Neural cell (in vitro differentiated cells): ENCODE measurements around the gene KIF5C. TPM values are rescaled to one million over a fixed set of nuclear protein-coding genes. Genes with fewer than 3 reads are reported as not detected.
A peak's percentile ranks its signal among the peaks of the same experiment; 100 is the strongest.

Source experiments
- H2AFZ ChIP-seq: fragments of 200-600, 300-800 bp; sonication (generic), shearing (Covaris generic); 2 replicates; pipeline ENCODE4 v1.6.0; 2014; ENCODE audit warnings: low read depth, mild to moderate bottlenecking, antibody characterized with exemption, low read length, moderate library complexity
- H3F3A ChIP-seq: fragments of 200-600 bp; shearing (Covaris generic); 2 replicates; pipeline ENCODE4 v1.6.1; 2016; ENCODE audit warnings: mild to moderate bottlenecking, moderate library complexity, mixed read lengths, antibody characterized with exemption, low read length; ENCODE audit not compliant: insufficient read depth, poor library complexity, severe bottlenecking
- H3K27ac ChIP-seq: fragments of 200-600, 300-800 bp; sonication (generic), shearing (Covaris generic); 2 replicates; pipeline ENCODE4 v1.5.1; 2014; ENCODE audit warnings: mild to moderate bottlenecking, low read length, moderate library complexity
- H3K27me3 ChIP-seq: fragments of 300-800, 200-600 bp; sonication (generic), shearing (Covaris generic); 2 replicates; pipeline ENCODE4 v1.6.0; 2014; ENCODE audit warnings: mild to moderate bottlenecking, low read depth, low read length, moderate library complexity; ENCODE audit not compliant: insufficient read depth
- H3K36me3 ChIP-seq: fragments of 300-800, 200-600 bp; sonication (generic), shearing (Covaris generic); 2 replicates; pipeline ENCODE4 v1.5.1; 2014; ENCODE audit warnings: mild to moderate bottlenecking, antibody characterized with exemption, low read length, moderate library complexity; ENCODE audit not compliant: insufficient read depth
- H3K4me2 ChIP-seq: fragments of 300-800, 200-600 bp; sonication (generic), shearing (Covaris generic); 2 replicates; pipeline ENCODE4 v1.6.0; 2014; ENCODE audit warnings: mild to moderate bottlenecking, low read length
- H3K4me3 ChIP-seq: fragments of 300-800, 200-600 bp; sonication (generic), shearing (Covaris generic); 2 replicates; pipeline ENCODE4 v1.5.1; 2014; ENCODE audit warnings: mild to moderate bottlenecking, low read length, moderate library complexity
- H3K79me2 ChIP-seq: fragments of 200-600 bp; shearing (Covaris generic); replicated peaks from 2 replicates; pipeline ENCODE4 v1.6.0; 2014; ENCODE audit warnings: mild to moderate bottlenecking, low read length, moderate library complexity; ENCODE audit not compliant: insufficient read depth
- H3K9ac ChIP-seq: fragments of 300-800, 200-600 bp; sonication (generic), shearing (Covaris generic); 2 replicates; pipeline ENCODE4 v1.6.1; 2016; ENCODE audit warnings: mild to moderate bottlenecking, low read length, mixed read lengths
- H3K9me2 ChIP-seq: fragments of 200-600 bp; shearing (Covaris generic); 2 replicates; pipeline ENCODE4 v1.6.1; 2016; ENCODE audit warnings: mild to moderate bottlenecking, low read length, mixed read lengths; ENCODE audit not compliant: insufficient read depth
- H3K9me3 ChIP-seq: fragments of 200-600, 300-800 bp; sonication (generic), shearing (Covaris generic); 2 replicates; pipeline ENCODE4 v1.6.1; 2016; ENCODE audit warnings: mild to moderate bottlenecking, mixed run types, low read length, moderate library complexity, mixed read lengths
- H4K20me1 ChIP-seq: fragments of 200-600 bp; shearing (Covaris generic); 2 replicates; pipeline ENCODE4 v1.6.1; 2016; ENCODE audit warnings: mild to moderate bottlenecking, mixed run types; ENCODE audit not compliant: insufficient read depth
- CTCF ChIP-seq: fragments of 450-650 bp; IDR thresholded peaks from 2 replicates; pipeline ENCODE4 v1.5.1; 2014; ENCODE audit warnings: antibody characterized with exemption, mild to moderate bottlenecking, moderate library complexity; ENCODE audit not compliant: poor library complexity, severe bottlenecking
- EP300 ChIP-seq: fragments of 450-650 bp; conservative IDR thresholded peaks from 2 replicates; pipeline ENCODE4 v1.6.1; 2014; ENCODE audit warnings: antibody characterized with exemption, mild to moderate bottlenecking, moderate library complexity; ENCODE audit not compliant: poor library complexity, severe bottlenecking
- EZH2 ChIP-seq: fragments of 200-600, 300-800 bp; shearing (Covaris generic), sonication (generic); IDR thresholded peaks from 2 replicates; pipeline ENCODE4 v1.6.1; 2014; ENCODE audit warnings: antibody characterized with exemption, low read length, borderline replicate concordance, mild to moderate bottlenecking; ENCODE audit not compliant: insufficient read depth, poor library complexity, severe bottlenecking
- MXI1 ChIP-seq: fragments of 450-650 bp; conservative IDR thresholded peaks from 2 replicates; pipeline ENCODE4 v1.6.1; 2014; ENCODE audit warnings: antibody characterized with exemption, mild to moderate bottlenecking; ENCODE audit not compliant: poor library complexity, severe bottlenecking
- POLR2AphosphoS5 ChIP-seq: IDR thresholded peaks from 2 replicates; pipeline ENCODE4 v1.6.1; 2012
- RAD21 ChIP-seq: fragments of 450-650 bp; conservative IDR thresholded peaks from 2 replicates; pipeline ENCODE4 v1.6.1; 2014; ENCODE audit warnings: antibody characterized with exemption, mild to moderate bottlenecking, moderate library complexity
- REST ChIP-seq: IDR thresholded peaks from 2 replicates; pipeline ENCODE4 v1.6.1; 2012; ENCODE audit warnings: borderline replicate concordance
- SMC3 ChIP-seq: fragments of 450-650 bp; conservative IDR thresholded peaks from 2 replicates; pipeline ENCODE4 v1.6.1; 2014; ENCODE audit warnings: antibody characterized with exemption, mild to moderate bottlenecking, moderate library complexity; ENCODE audit not compliant: poor library complexity
- TAF1 ChIP-seq: IDR thresholded peaks from 2 replicates; pipeline ENCODE4 v1.6.1; 2012; ENCODE audit warnings: low read depth
- polyA plus RNA-seq: library from polyadenylated mRNA; depleted of rRNA; stranded (reverse); fragments of >200 nt; gene quantifications from 2 replicates; pipeline ENCODE4 v1.2.3, GENCODE V29; 2014

KIF5C gene
- polyA plus RNA-seq, 1 donor from 2014 or later = 527 TPM

- peaks cover 4% of the 10 kb centered on the region for H3F3A ChIP-seq
- H4K20me1 ChIP-seq = no peaks in the 10 kb centered on the region
- H3K9me2 ChIP-seq = no peaks in the 10 kb centered on the region
- peak overlapping the region; percentile 41 for H3K4me3 ChIP-seq
- peak overlapping the region; percentile 71 for H3K27ac ChIP-seq
- peak overlapping the region; percentile 21 for H3K9ac ChIP-seq
- peak overlapping the region; percentile 58 for H3K4me2 ChIP-seq
- no peaks in the 10 kb centered on the region for H3K9me3 ChIP-seq
- H3K36me3 ChIP-seq = peaks cover 7% of the 10 kb centered on the region
- no peaks in the 10 kb centered on the region for H3K27me3 ChIP-seq
- peaks cover 19% of the 10 kb centered on the region for H3K79me2 ChIP-seq
- no peak overlapping the region for H2AFZ ChIP-seq
- TF ChIP-seq MXI1 = no peak
- no peak for TF ChIP-seq RAD21
- no peak for TF ChIP-seq CTCF
Measured at GRCh38 chr2:148968776-148969319, 93.8 kb downstream of the KIF5C start.

- no peak overlapping the region for H2AFZ ChIP-seq
- no peak for TF ChIP-seq TAF1
- peak; percentile 41 for TF ChIP-seq SMC3
- TF ChIP-seq REST = peak; percentile 96
- peak; percentile 25 for TF ChIP-seq EP300
- TF ChIP-seq POLR2AphosphoS5 = peak; percentile 48
- H3K9me3 ChIP-seq = no peaks in the 10 kb centered on the region
- peak overlapping the region; percentile 41 for H3K4me3 ChIP-seq
- H3K27me3 ChIP-seq = no peaks in the 10 kb centered on the region
- peak overlapping the region; percentile 21 for H3K9ac ChIP-seq
- H3K9me2 ChIP-seq = no peaks in the 10 kb centered on the region
- H3K36me3 ChIP-seq = peaks cover 13% of the 10 kb centered on the region
- peak overlapping the region; percentile 71 for H3K27ac ChIP-seq
- H4K20me1 ChIP-seq = no peaks in the 10 kb centered on the region
- H3F3A ChIP-seq = peaks cover 4% of the 10 kb centered on the region
- H3K79me2 ChIP-seq = peaks cover 23% of the 10 kb centered on the region
- peak overlapping the region; percentile 58 for H3K4me2 ChIP-seq
Measured at GRCh38 chr2:148969659-148970061, 94.6 kb downstream of the KIF5C start.

GRCh38 chr2:148970385-148970784 lies 95.4 kb downstream of the KIF5C start:
- Histone ChIP-seq H3K79me2 (peaks cover 30% of the 10 kb centered on the region), H3K9me2 (no peaks in the 10 kb centered on the region), H3K4me3 (peak overlapping the region; percentile 6), H3K9me3 (no peaks in the 10 kb centered on the region), H3K27ac (peak overlapping the region; percentile 71), H3K4me2 (no peak overlapping the region), H2AFZ (no peak overlapping the region), H4K20me1 (no peaks in the 10 kb centered on the region), H3F3A (peaks cover 4% of the 10 kb centered on the region), H3K36me3 (peaks cover 16% of the 10 kb centered on the region), H3K9ac (no peak overlapping the region), H3K27me3 (no peaks in the 10 kb centered on the region)
- no peak for TF ChIP-seq SMC3
- no peak for TF ChIP-seq MXI1
- no peak for TF ChIP-seq POLR2AphosphoS5
- TF ChIP-seq EZH2 = no peak
- TF ChIP-seq CTCF = no peak
- no peak for TF ChIP-seq EP300
- no peak for TF ChIP-seq TAF1
- no peak for TF ChIP-seq REST
- no peak for TF ChIP-seq RAD21
